IMR-90 (cell line): ENCODE data around the gene KDELR1. TPM values are rescaled to one million over a fixed set of nuclear protein-coding genes. Genes with fewer than 3 reads are reported as not detected.

Experiments
- ATAC-seq: fragments of 200-7000 bp; cut with Tn5 transposase; 2 replicates; pipeline ENCODE4 v1.9.1; 2020; ENCODE audit warnings: low read depth, mild to moderate bottlenecking, moderate library complexity
- BruUV-seq: library from RNA; stranded (reverse); fragments of 400-500 nt; replicated peaks from 2 replicates; lab custom pipeline; 2021; lab: Mats Ljungman, UMichigan
- CTCF ChIA-PET: fragments of 300-600 bp; formaldehyde crosslinking; extraction: SDS; loops from one replicate; lab custom pipeline; 2021; ENCODE audit warnings: antibody characterized with exemption; lab: Yijun Ruan, JAX
- POLR2A ChIA-PET: fragments of 300-600 bp; sonication (Branson Sonifier 250); formaldehyde crosslinking; loops from one replicate; lab custom pipeline; 2022; ENCODE audit warnings: antibody characterized with exemption; ENCODE audit not compliant: unreplicated experiment; lab: Charles Lee
- DNase-seq: peaks from one replicate; pipeline ENCODE4 v3.0.0; 2013
- H2AFZ ChIP-seq: replicated peaks from 2 replicates; pipeline ENCODE3; 2013; ENCODE audit warnings: low read length, mild to moderate bottlenecking; ENCODE audit not compliant: poor library complexity
- H2AK5ac ChIP-seq: 2 replicates; pipeline ENCODE4 v1.6.1; 2013; ENCODE audit warnings: low read depth, low read length, inconsistent platforms
- H2AK9ac ChIP-seq: replicated peaks from 2 replicates; pipeline ENCODE3; 2013; ENCODE audit warnings: mild to moderate bottlenecking, low read depth, low read length, moderate library complexity; ENCODE audit not compliant: poor library complexity
- H2BK120ac ChIP-seq: 2 replicates; pipeline ENCODE4 v1.6.1; 2013; ENCODE audit warnings: low read depth, low read length, inconsistent platforms
- H2BK15ac ChIP-seq: 3 replicates; pipeline ENCODE4 v1.6.1; 2013; ENCODE audit warnings: low read depth, low read length, inconsistent platforms
- H2BK20ac ChIP-seq: 2 replicates; pipeline ENCODE4 v1.6.1; 2013; ENCODE audit warnings: low read depth, mild to moderate bottlenecking, inconsistent platforms, low read length, moderate library complexity
- H2BK5ac ChIP-seq: 2 replicates; pipeline ENCODE4 v1.6.1; 2013; ENCODE audit warnings: mild to moderate bottlenecking, low read depth, low read length, inconsistent platforms; ENCODE audit not compliant: poor library complexity, severe bottlenecking
- H3K14ac ChIP-seq: replicated peaks from 2 replicates; pipeline ENCODE4 v1.6.1; 2013; ENCODE audit warnings: low read depth, low read length, inconsistent platforms
- H3K18ac ChIP-seq: 2 replicates; pipeline ENCODE4 v1.6.1; 2013; ENCODE audit warnings: low read depth, low read length, control low read depth
- H3K23ac ChIP-seq: 2 replicates; pipeline ENCODE4 v1.6.1; 2013; ENCODE audit warnings: low read depth, low read length, inconsistent platforms
- H3K27ac ChIP-seq: 2 replicates; pipeline ENCODE4 v1.5.1; 2013; ENCODE audit warnings: mild to moderate bottlenecking, control low read depth, low read length; ENCODE audit not compliant: insufficient read depth
- H3K27me3 ChIP-seq: 2 replicates; pipeline ENCODE4 v1.6.1; 2013; ENCODE audit warnings: low read length; ENCODE audit not compliant: control insufficient read depth, insufficient read depth
- H3K36me3 ChIP-seq: 2 replicates; pipeline ENCODE4 v1.6.1; 2013; ENCODE audit warnings: low read length, mixed read lengths; ENCODE audit not compliant: control insufficient read depth, insufficient read depth
- H3K4ac ChIP-seq: 2 replicates; pipeline ENCODE4 v1.6.1; 2013; ENCODE audit warnings: low read depth, low read length, inconsistent platforms
- H3K4me1 ChIP-seq: 2 replicates; pipeline ENCODE4 v1.6.1; 2013; ENCODE audit warnings: low read length, mixed read lengths; ENCODE audit not compliant: control insufficient read depth, insufficient read depth
- H3K4me2 ChIP-seq: 2 replicates; pipeline ENCODE4 v1.6.1; 2013; ENCODE audit warnings: low read depth, mild to moderate bottlenecking, control low read depth, low read length, moderate library complexity
- H3K4me3 ChIP-seq: 2 replicates; pipeline ENCODE4 v1.5.1; 2013; ENCODE audit warnings: low read depth, mild to moderate bottlenecking, control low read depth, low read length, moderate library complexity; ENCODE audit not compliant: insufficient read depth
- H3K56ac ChIP-seq: 2 replicates; pipeline ENCODE4 v1.6.1; 2013; ENCODE audit warnings: low read length, inconsistent platforms; ENCODE audit not compliant: insufficient read depth; ENCODE audit errors: extremely low read depth
- H3K79me1 ChIP-seq, 2 experiments: 2 replicates each; pipeline ENCODE4 v1.6.1; 2013; ENCODE audit warnings: low read length in 2 of 2, inconsistent platforms in 1 of 2, low read depth in 1 of 2
- H3K9ac ChIP-seq: 2 replicates; pipeline ENCODE4 v1.6.1; 2013; ENCODE audit warnings: low read depth, low read length, control low read depth
- H3K9me1 ChIP-seq: 2 replicates; pipeline ENCODE4 v1.6.1; 2013; ENCODE audit warnings: low read length, inconsistent platforms; ENCODE audit not compliant: insufficient read depth
- H3K9me3 ChIP-seq: 2 replicates; pipeline ENCODE4 v1.6.1; 2013; ENCODE audit warnings: low read length; ENCODE audit not compliant: control insufficient read depth, insufficient read depth
- H4K20me1 ChIP-seq: 2 replicates; pipeline ENCODE4 v1.6.1; 2013; ENCODE audit warnings: low read length, inconsistent platforms; ENCODE audit not compliant: insufficient read depth
- H4K5ac ChIP-seq: 2 replicates; pipeline ENCODE4 v1.6.1; 2013; ENCODE audit warnings: mild to moderate bottlenecking, low read depth, low read length, control low read depth
- H4K8ac ChIP-seq, 2 experiments: 2 replicates each; pipeline ENCODE4 v1.6.1; 2013; ENCODE audit warnings: low read depth in 2 of 2, low read length in 2 of 2, control low read depth in 1 of 2, inconsistent platforms in 1 of 2
- H4K91ac ChIP-seq: 2 replicates; pipeline ENCODE4 v1.6.1; 2013; ENCODE audit warnings: low read depth, low read length, inconsistent platforms; ENCODE audit not compliant: insufficient read depth
- FOS ChIP-seq: fragments of 150-350 bp; IDR thresholded peaks from 2 replicates; pipeline ENCODE4 v1.6.1; 2016; ENCODE audit warnings: low read depth, low read length
- MAFK ChIP-seq: IDR thresholded peaks from 2 replicates; pipeline ENCODE4 v1.6.1; 2012; ENCODE audit warnings: low read depth, low read length, improper control_type of control experiment
- MXI1 ChIP-seq: IDR thresholded peaks from 2 replicates; pipeline ENCODE4 v1.6.1; 2012; ENCODE audit warnings: low read depth, mild to moderate bottlenecking, low read length, moderate library complexity, borderline replicate concordance
- NFE2L2 ChIP-seq: fragments of 150-350 bp; IDR thresholded peaks from 2 replicates; pipeline ENCODE4 v1.6.1; 2016; ENCODE audit warnings: low read depth, mild to moderate bottlenecking, low read length
- POLR2A ChIP-seq: IDR thresholded peaks from 2 replicates; pipeline ENCODE4 v1.6.1; 2012; ENCODE audit warnings: mild to moderate bottlenecking, low read depth, low read length
- RAD21 ChIP-seq: IDR thresholded peaks from 2 replicates; pipeline ENCODE4 v1.6.1; 2012; ENCODE audit warnings: low read length, improper control_type of control experiment
- RCOR1 ChIP-seq: IDR thresholded peaks from 2 replicates; pipeline ENCODE4 v1.6.1; 2012; ENCODE audit warnings: mild to moderate bottlenecking, low read length, improper control_type of control experiment; ENCODE audit not compliant: insufficient replicate concordance
- WGBS, 2 experiments: methylation state at CpG; one replicate each; pipeline versions ENCODE4 v1.1.5 to v1.1.7; 2013; ENCODE audit warnings: missing lambda C conversion rate in 2 of 2; ENCODE audit not compliant: insufficient read length in 1 of 2; ENCODE audit errors: extremely low coverage in 2 of 2; 5-methylcytosine and 5-hydroxymethylcytosine counted together
- dilution Hi-C: fragments of 300-500 bp; cut with HindIII; formaldehyde crosslinking; loops from one replicate; pipeline ENCODE4 v1.14.3; 2018; ENCODE audit warnings: low sequenced_read_pairs; ENCODE audit not compliant: unreplicated experiment
- in situ Hi-C: fragments of 300-500 bp; cut with MboI; formaldehyde crosslinking; loops from 3 replicates; pipeline ENCODE4 v1.14.3; 2019; ENCODE audit warnings: low sequenced_read_pairs, inconsistent platforms, mixed read lengths
- intact Hi-C: fragments of 100-400 bp; cut with micrococcal nuclease; formaldehyde crosslinking; loops from 2 replicates; pipeline ENCODE4 v1.10.0; 2022
- polyA plus RNA-seq, 3 experiments: library from polyadenylated mRNA; depleted of rRNA; stranded (reverse); fragments of >200 nt; gene quantifications; 2 replicates each; pipeline ENCODE4 v1.2.3, GENCODE V29; 2012; ENCODE audit warnings: low replicate concordance in 1 of 3
- total RNA-seq: library from RNA; depleted of rRNA; stranded (reverse); fragments of >200 nt; gene quantifications from 2 replicates; pipeline ENCODE4 v1.2.3, GENCODE V29; 2012
- TF ChIP-seq, protein P1 (sequence below): fragments of 150-350 bp; IDR thresholded peaks from 2 replicates; pipeline ENCODE4 v1.6.1; 2017; ENCODE audit warnings: mild to moderate bottlenecking, antibody characterized with exemption, low read length, low read depth
- TF ChIP-seq, protein P2 (sequence below): fragments of 150-350 bp; IDR thresholded peaks from 2 replicates; pipeline ENCODE4 v1.6.1; 2016; ENCODE audit warnings: low read depth, mild to moderate bottlenecking, low read length, moderate library complexity, borderline replicate concordance
- TF ChIP-seq, protein P3 (sequence below): conservative IDR thresholded peaks from 2 replicates; pipeline ENCODE4 v1.5.1; 2012; ENCODE audit warnings: mild to moderate bottlenecking, low read depth, low read length, improper control_type of control experiment

The KDELR1 gene
- total and polyA plus RNA-seq, 2 of the 4 experiments (the other 2 are of a cell fraction) = 58.8 to 180 TPM

DNA sequence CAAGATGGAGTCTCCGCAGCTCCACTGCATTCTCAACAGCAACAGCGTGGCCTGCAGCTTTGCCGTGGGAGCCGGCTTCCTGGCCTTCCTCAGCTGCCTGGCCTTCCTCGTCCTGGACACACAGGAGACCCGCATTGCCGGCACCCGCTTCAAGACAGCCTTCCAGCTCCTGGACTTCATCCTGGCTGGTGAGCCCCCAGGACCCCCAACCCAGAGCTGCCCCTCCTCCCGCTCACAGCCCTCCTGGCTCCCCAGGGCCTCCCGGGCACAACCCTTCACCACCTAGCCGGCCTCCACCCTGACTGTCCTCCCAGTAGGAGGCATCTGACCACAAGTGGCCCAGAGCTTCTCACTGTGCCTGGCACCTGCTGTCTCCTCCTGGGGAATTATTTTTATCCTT, 17.8 kb downstream of the KDELR1 start:
- ChIA-PET CTCF (interaction anchor here (0.9 to 1.5 kb wide), 2 partner anchors 10 to 18 kb away, joined by 3 to 6 read pairs; partner anchors contain the start of genes KDELR1, SYNGR4 and TMEM143), POLR2A (no interaction called here)
- no peak overlapping the region for H2AK5ac ChIP-seq
- H4K5ac ChIP-seq = no peak overlapping the region
- H2AK9ac ChIP-seq = no peak overlapping the region
- H3K79me1 ChIP-seq = no peaks in the 10 kb centered on the region
- no peak overlapping the region for H4K8ac ChIP-seq
- no peak overlapping the region for H3K23ac ChIP-seq
- no TSS peak for BruUV-seq
- H3K4me3 ChIP-seq = no peak overlapping the region
- H3K56ac ChIP-seq = no peak overlapping the region
- H3K4ac ChIP-seq = no peak overlapping the region
- H4K20me1 ChIP-seq = no peaks in the 10 kb centered on the region
- no peak overlapping the region for H3K9ac ChIP-seq
- no peak for TF ChIP-seq RAD21
- no peak for TF ChIP-seq MXI1
- TF ChIP-seq, protein P1, sequence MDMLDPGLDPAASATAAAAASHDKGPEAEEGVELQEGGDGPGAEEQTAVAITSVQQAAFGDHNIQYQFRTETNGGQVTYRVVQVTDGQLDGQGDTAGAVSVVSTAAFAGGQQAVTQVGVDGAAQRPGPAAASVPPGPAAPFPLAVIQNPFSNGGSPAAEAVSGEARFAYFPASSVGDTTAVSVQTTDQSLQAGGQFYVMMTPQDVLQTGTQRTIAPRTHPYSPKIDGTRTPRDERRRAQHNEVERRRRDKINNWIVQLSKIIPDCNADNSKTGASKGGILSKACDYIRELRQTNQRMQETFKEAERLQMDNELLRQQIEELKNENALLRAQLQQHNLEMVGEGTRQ = no peak
- TF ChIP-seq NFE2L2 = no peak
- TF ChIP-seq, protein P2, sequence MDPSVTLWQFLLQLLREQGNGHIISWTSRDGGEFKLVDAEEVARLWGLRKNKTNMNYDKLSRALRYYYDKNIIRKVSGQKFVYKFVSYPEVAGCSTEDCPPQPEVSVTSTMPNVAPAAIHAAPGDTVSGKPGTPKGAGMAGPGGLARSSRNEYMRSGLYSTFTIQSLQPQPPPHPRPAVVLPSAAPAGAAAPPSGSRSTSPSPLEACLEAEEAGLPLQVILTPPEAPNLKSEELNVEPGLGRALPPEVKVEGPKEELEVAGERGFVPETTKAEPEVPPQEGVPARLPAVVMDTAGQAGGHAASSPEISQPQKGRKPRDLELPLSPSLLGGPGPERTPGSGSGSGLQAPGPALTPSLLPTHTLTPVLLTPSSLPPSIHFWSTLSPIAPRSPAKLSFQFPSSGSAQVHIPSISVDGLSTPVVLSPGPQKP = no peak
- no peak for TF ChIP-seq MAFK
- no peak for TF ChIP-seq RCOR1
- TF ChIP-seq, protein P3, sequence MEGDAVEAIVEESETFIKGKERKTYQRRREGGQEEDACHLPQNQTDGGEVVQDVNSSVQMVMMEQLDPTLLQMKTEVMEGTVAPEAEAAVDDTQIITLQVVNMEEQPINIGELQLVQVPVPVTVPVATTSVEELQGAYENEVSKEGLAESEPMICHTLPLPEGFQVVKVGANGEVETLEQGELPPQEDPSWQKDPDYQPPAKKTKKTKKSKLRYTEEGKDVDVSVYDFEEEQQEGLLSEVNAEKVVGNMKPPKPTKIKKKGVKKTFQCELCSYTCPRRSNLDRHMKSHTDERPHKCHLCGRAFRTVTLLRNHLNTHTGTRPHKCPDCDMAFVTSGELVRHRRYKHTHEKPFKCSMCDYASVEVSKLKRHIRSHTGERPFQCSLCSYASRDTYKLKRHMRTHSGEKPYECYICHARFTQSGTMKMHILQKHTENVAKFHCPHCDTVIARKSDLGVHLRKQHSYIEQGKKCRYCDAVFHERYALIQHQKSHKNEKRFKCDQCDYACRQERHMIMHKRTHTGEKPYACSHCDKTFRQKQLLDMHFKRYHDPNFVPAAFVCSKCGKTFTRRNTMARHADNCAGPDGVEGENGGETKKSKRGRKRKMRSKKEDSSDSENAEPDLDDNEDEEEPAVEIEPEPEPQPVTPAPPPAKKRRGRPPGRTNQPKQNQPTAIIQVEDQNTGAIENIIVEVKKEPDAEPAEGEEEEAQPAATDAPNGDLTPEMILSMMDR = no peak
- no peak for TF ChIP-seq POLR2A
- no peak for TF ChIP-seq FOS
- H3K9me3 ChIP-seq = no peaks in the 10 kb centered on the region
- ATAC-seq (no peak), DNase-seq (no peak)
- no peak overlapping the region for H2BK15ac ChIP-seq
- no peak overlapping the region for H3K4me2 ChIP-seq
- dilution Hi-C loops = no loop called here
- no peak overlapping the region for H2AFZ ChIP-seq
- H4K91ac ChIP-seq = no peak overlapping the region
- H3K9me1 ChIP-seq = no peaks in the 10 kb centered on the region
- no peaks in the 10 kb centered on the region for H3K4me1 ChIP-seq
- intact Hi-C loops = no loop called here
- H3K27ac ChIP-seq = no peak overlapping the region
- no peak overlapping the region for H2BK5ac ChIP-seq
- no peaks in the 10 kb centered on the region for H3K36me3 ChIP-seq
- no peak overlapping the region for H3K18ac ChIP-seq
- WGBS, 2 experiments = 87% methylated on average over 4 of the region's 11 CpGs; no CpG with 5 or more reads in 1 of the 2 experiments
- H3K14ac ChIP-seq = no peak overlapping the region
- H2BK120ac ChIP-seq = no peak overlapping the region
- in situ Hi-C loops = no loop called here
- H3K27me3 ChIP-seq = peaks cover 2% of the 10 kb centered on the region; the same call in 1 of the 2 replicates
- H2BK20ac ChIP-seq = no peak overlapping the region
